Measurements from ENCODE around the gene IL25.
"Not testable (repeated sequence)": the region's sequence is repeated elsewhere in the genome, so short reads cannot be mapped to it uniquely, and the experiment has no call there.

IL25 gene

GRCh38 chr14:23372509-23372908 is at the start of gene IL25:
Gene IL25, plus strand, starts transcription at chr14:23372809.
- H3K4me3 ChIP-seq (replicated peaks; ENCODE audit: low read depth, low read length): no peak within 1 kb of the TSS
- H3K36me3 ChIP-seq (ENCODE audit: control insufficient read depth, insufficient read depth, low read length): no peaks in the 10 kb centered on the region
- DNase-seq (ENCODE audit: extremely low read depth, insufficient read length): no peak
- H3K27me3 ChIP-seq (replicated peaks; ENCODE audit: control insufficient read depth, insufficient read depth, low read length): peaks cover 2% of the 10 kb centered on the region
- TF ChIP-seq CTCF (IDR thresholded peaks at IDR 0.05; ENCODE audit: insufficient read depth, low read length, poor library complexity, severe bottlenecking): no peak

GRCh38 chr14:23323838-23324454 is 48.7 kb upstream of the IL25 start:
- H3K36me3 ChIP-seq (ENCODE audit: control insufficient read depth, insufficient read depth, low read length): peaks cover 15% of the 10 kb centered on the region
- DNase-seq (ENCODE audit: extremely low read depth, insufficient read length): no peak
- no peak for TF ChIP-seq CTCF (IDR thresholded peaks at IDR 0.05; ENCODE audit: insufficient read depth, low read length, poor library complexity, severe bottlenecking)
- no peak overlapping the region for H3K4me3 ChIP-seq (replicated peaks; ENCODE audit: low read depth, low read length)
- no peaks in the 10 kb centered on the region for H3K27me3 ChIP-seq (replicated peaks; ENCODE audit: control insufficient read depth, insufficient read depth, low read length)

GRCh38 chr14:23324455-23324846 is 48.2 kb upstream of the IL25 start:
- DNase-seq (ENCODE audit: extremely low read depth, insufficient read length): no peak
- peaks cover 15% of the 10 kb centered on the region for H3K36me3 ChIP-seq (ENCODE audit: control insufficient read depth, insufficient read depth, low read length)
- no peak for TF ChIP-seq CTCF (IDR thresholded peaks at IDR 0.05; ENCODE audit: insufficient read depth, low read length, poor library complexity, severe bottlenecking)
- H3K27me3 ChIP-seq (replicated peaks; ENCODE audit: control insufficient read depth, insufficient read depth, low read length): no peaks in the 10 kb centered on the region
- H3K4me3 ChIP-seq (replicated peaks; ENCODE audit: low read depth, low read length): no peak overlapping the region

GRCh38 chr14:23324993-23325392 is 47.6 kb upstream of the IL25 start:
- DNase-seq (ENCODE audit: extremely low read depth, insufficient read length): no peak
- Histone ChIP-seq H3K27me3 (replicated peaks; ENCODE audit: control insufficient read depth, insufficient read depth, low read length) (no peaks in the 10 kb centered on the region), H3K4me3 (replicated peaks; ENCODE audit: low read depth, low read length) (no peak overlapping the region), H3K36me3 (ENCODE audit: control insufficient read depth, insufficient read depth, low read length) (peaks cover 15% of the 10 kb centered on the region)
- no peak for TF ChIP-seq CTCF (IDR thresholded peaks at IDR 0.05; ENCODE audit: insufficient read depth, low read length, poor library complexity, severe bottlenecking)

GRCh38 chr14:23325746-23326145 is 46.9 kb upstream of the IL25 start:
- peaks cover 15% of the 10 kb centered on the region for H3K36me3 ChIP-seq (ENCODE audit: control insufficient read depth, insufficient read depth, low read length)
- not testable (repeated sequence) for H3K4me3 ChIP-seq (replicated peaks; ENCODE audit: low read depth, low read length); H3K27me3 ChIP-seq (replicated peaks; ENCODE audit: control insufficient read depth, insufficient read depth, low read length); DNase-seq (ENCODE audit: extremely low read depth, insufficient read length)

- TF ChIP-seq CTCF (IDR thresholded peaks at IDR 0.05; ENCODE audit: insufficient read depth, low read length, poor library complexity, severe bottlenecking): no peak
- no peak overlapping the region for H3K4me3 ChIP-seq (replicated peaks; ENCODE audit: low read depth, low read length)
- H3K36me3 ChIP-seq (ENCODE audit: control insufficient read depth, insufficient read depth, low read length): peaks cover 15% of the 10 kb centered on the region
- H3K27me3 ChIP-seq (replicated peaks; ENCODE audit: control insufficient read depth, insufficient read depth, low read length): no peaks in the 10 kb centered on the region
- DNase-seq (ENCODE audit: extremely low read depth, insufficient read length): no peak
These were observed 45.9 kb upstream of the IL25 start for GRCh38 chr14:23326491-23327332.

All from GM06990 (cell line).